GM12878 (cell line): ENCODE measurements around the gene NOS2. TPM values are rescaled to one million over a fixed set of nuclear protein-coding genes. Genes with fewer than 3 reads are reported as not detected.
"Not testable (repeated sequence)": the region's sequence is repeated elsewhere in the genome, so short reads cannot be mapped to it uniquely, and the experiment has no call there.

ENCODE experiments used
- ATAC-seq: fragments of 200-7000 bp; cut with Tn5 transposase; 3 replicates; pipeline ENCODE4 v1.9.1; 2020; ENCODE audit warnings: mild to moderate bottlenecking, moderate library complexity
- BruUV-seq: library from RNA; stranded (reverse); fragments of 400-500 nt; replicated peaks from 2 replicates; lab custom pipeline; 2021; lab: Mats Ljungman, UMichigan
- CTCF ChIA-PET: fragments of 300-600 bp; sonication (Branson Sonifier 250); formaldehyde crosslinking; extraction: SDS; loops from one replicate; lab custom pipeline; 2021; ENCODE audit warnings: inconsistent platforms; lab: Yijun Ruan, JAX
- POLR2A ChIA-PET: fragments of 350-600 bp; formaldehyde crosslinking; extraction: SDS; loops from one replicate; lab custom pipeline; 2021; ENCODE audit warnings: inconsistent platforms; lab: Charles Lee
- RAD21 ChIA-PET: fragments of 300-600 bp; sonication (Branson Sonifier 250); formaldehyde crosslinking; loops from one replicate; lab custom pipeline; 2023; ENCODE audit warnings: antibody characterized with exemption; ENCODE audit not compliant: unreplicated experiment; lab: Charles Lee
- SMC1A ChIA-PET: fragments of 300-600 bp; sonication (Branson Sonifier 250); formaldehyde crosslinking; loops from one replicate; lab custom pipeline; 2023; ENCODE audit not compliant: unreplicated experiment, uncharacterized antibody; lab: Charles Lee
- DNase-seq: peaks from one replicate; pipeline ENCODE4 v3.0.0-alpha.2; 2011; ENCODE audit warnings: low read depth, low spot score
- FAIRE-seq: peaks from 3 replicates; lab custom pipeline; 2011; peaks lifted over from hg19 to GRCh38; lab: Jason Lieb, UNC
- H2AFZ ChIP-seq: 2 replicates; pipeline ENCODE4 v1.6.0; 2011; ENCODE audit warnings: low read depth, low read length, control low read depth; ENCODE audit not compliant: control insufficient read depth
- H3K27ac ChIP-seq: 2 replicates; pipeline ENCODE4 v1.5.1; 2011; ENCODE audit warnings: control low read depth; ENCODE audit not compliant: control insufficient read depth, insufficient read depth
- H3K27me3 ChIP-seq, 2 experiments: replicated peaks in 1 of 2; 2 replicates each; pipeline versions ENCODE4 v1.6.0 to v1.6.1; 2011; ENCODE audit warnings: low read length in 1 of 2; ENCODE audit not compliant: control insufficient read depth in 2 of 2, insufficient read depth in 2 of 2
- H3K36me3 ChIP-seq, 2 experiments: 2 replicates each; pipeline ENCODE4 v1.5.1; 2011; ENCODE audit warnings: low read length in 1 of 2; ENCODE audit not compliant: control insufficient read depth in 2 of 2, insufficient read depth in 2 of 2
- H3K4me1 ChIP-seq: 2 replicates; pipeline ENCODE4 v1.6.1; 2011; ENCODE audit warnings: mild to moderate bottlenecking, low read length, moderate library complexity, mixed read lengths; ENCODE audit not compliant: control insufficient read depth, insufficient read depth
- H3K4me2 ChIP-seq: 2 replicates; pipeline ENCODE4 v1.6.0; 2011; ENCODE audit warnings: control low read depth; ENCODE audit not compliant: control insufficient read depth, insufficient read depth
- H3K4me3 ChIP-seq: fragments of 200-600 bp; sonication (generic); 2 replicates; pipeline ENCODE4 v1.5.1; 2016
- H3K79me2 ChIP-seq: 2 replicates; pipeline ENCODE4 v1.6.0; 2011; ENCODE audit warnings: low read length; ENCODE audit not compliant: control insufficient read depth, insufficient read depth
- H3K9ac ChIP-seq: 2 replicates; pipeline ENCODE4 v1.8.0; 2011; ENCODE audit warnings: low read length, control low read depth, mixed read lengths; ENCODE audit not compliant: control insufficient read depth, insufficient read depth
- H3K9me3 ChIP-seq: replicated peaks from 3 replicates; pipeline ENCODE4 v1.5.1; 2011; ENCODE audit warnings: mild to moderate bottlenecking, low read length; ENCODE audit not compliant: control insufficient read depth, insufficient read depth
- H4K20me1 ChIP-seq: 2 replicates; pipeline ENCODE4 v1.6.0; 2011; ENCODE audit not compliant: control insufficient read depth, insufficient read depth
- CBX5 ChIP-seq: sonication (generic); IDR thresholded peaks from 2 replicates; pipeline ENCODE4 v1.6.1; 2016; ENCODE audit warnings: low read depth, moderate library complexity, mild to moderate bottlenecking, inconsistent platforms
- FOXM1 ChIP-seq: IDR thresholded peaks from 2 replicates; pipeline ENCODE4 v1.6.1; 2012; ENCODE audit warnings: low read depth, mild to moderate bottlenecking, inconsistent platforms, low read length, moderate library complexity
- IKZF2 ChIP-seq, 2 experiments: fragments of 450-650 bp; IDR thresholded peaks; 2 replicates each; pipeline ENCODE4 v1.6.1; 2017; ENCODE audit warnings: mild to moderate bottlenecking in 2 of 2, moderate library complexity in 2 of 2
- KLF5 ChIP-seq: fragments of 450-650 bp; IDR thresholded peaks from 2 replicates; pipeline ENCODE4 v1.6.1; 2014; ENCODE audit warnings: mild to moderate bottlenecking; ENCODE audit not compliant: partially characterized antibody
- MEF2A ChIP-seq: IDR thresholded peaks from 2 replicates; pipeline ENCODE4 v1.6.1; 2011; ENCODE audit warnings: low read depth, mild to moderate bottlenecking, low read length, moderate library complexity; ENCODE audit not compliant: insufficient read depth
- NFYB ChIP-seq: IDR thresholded peaks from 2 replicates; pipeline ENCODE4 v1.6.1; 2011; ENCODE audit warnings: low read depth, mild to moderate bottlenecking, low read length, improper control_type of control experiment, moderate library complexity; ENCODE audit not compliant: insufficient read depth
- NR2F1 ChIP-seq: fragments of 450-650 bp; conservative IDR thresholded peaks from 2 replicates; pipeline ENCODE4 v1.6.1; 2017; ENCODE audit warnings: mild to moderate bottlenecking
- POLR2A ChIP-seq: IDR thresholded peaks from 2 replicates; pipeline ENCODE4 v1.6.1; 2011; ENCODE audit warnings: low read depth, mild to moderate bottlenecking, low read length
- RELB ChIP-seq: fragments of 450-650 bp; IDR thresholded peaks from 2 replicates; pipeline ENCODE4 v1.6.1; 2017; ENCODE audit warnings: low read depth, mild to moderate bottlenecking, moderate library complexity
- SIN3A ChIP-seq: IDR thresholded peaks from 2 replicates; pipeline ENCODE4 v1.6.1; 2012; ENCODE audit warnings: low read depth, low read length, improper control_type of control experiment
- ZNF592 ChIP-seq: fragments of 450-650 bp; IDR thresholded peaks from 2 replicates; pipeline ENCODE4 v1.6.1; 2017; ENCODE audit warnings: mild to moderate bottlenecking, moderate library complexity
- WGBS: methylation state at CpG from one replicate; pipeline ENCODE4 v1.1.6; 2016; ENCODE audit warnings: low lambda C conversion rate; ENCODE audit not compliant: insufficient replicate concordance, insufficient coverage; ENCODE audit errors: missing lambda C conversion rate; 5-methylcytosine and 5-hydroxymethylcytosine counted together
- in situ Hi-C: fragments of 300-500 bp; cut with MboI; formaldehyde crosslinking; loops from 9 replicates; pipeline ENCODE4 v1.14.3; 2018; ENCODE audit warnings: mixed read lengths
- intact Hi-C: fragments of 100-400 bp; cut with micrococcal nuclease; formaldehyde crosslinking; loops from one replicate; pipeline ENCODE4 v1.14.2; 2022; ENCODE audit not compliant: unreplicated experiment
- polyA plus RNA-seq, 11 experiments: library from polyadenylated mRNA; depleted of rRNA in 4 of 11; unstranded in 6 of 11; stranded (reverse) in 5 of 11; fragments of >200 nt; fragmentation: Nextera tagmentation in 4 of 11; fragmentation: Illumina TruSeq in 1 of 11; extraction: Ambion mirVana in 4 of 11; extraction: Trizol in 1 of 11; gene quantifications; 1 replicate in 1 of 11; 2 replicates in 10 of 11; pipeline versions ENCODE4 v1.2.1 to v1.2.3, GENCODE V29; 2011 to 2016; ENCODE audit warnings: inconsistent platforms in 2 of 11, missing spikeins in 2 of 11, low read depth in 1 of 11
- total RNA-seq, 4 experiments: library from RNA; depleted of rRNA in 3 of 4; stranded (reverse); fragments of >200 nt in 3 of 4; fragmentation: Illumina TruSeq in 1 of 4; extraction: Trizol in 1 of 4; gene quantifications; 2 replicates each; pipeline versions ENCODE4 v1.2.1 to v1.2.3, GENCODE V29; 2013 to 2021

The NOS2 gene
- total and polyA plus RNA-seq, 10 of the 15 experiments (the other 5 are each of a cell fraction or from before 2014, with no cell fraction given) = 0.01 to 0.05 (median 0.01) TPM; not detected in 7

DNA sequence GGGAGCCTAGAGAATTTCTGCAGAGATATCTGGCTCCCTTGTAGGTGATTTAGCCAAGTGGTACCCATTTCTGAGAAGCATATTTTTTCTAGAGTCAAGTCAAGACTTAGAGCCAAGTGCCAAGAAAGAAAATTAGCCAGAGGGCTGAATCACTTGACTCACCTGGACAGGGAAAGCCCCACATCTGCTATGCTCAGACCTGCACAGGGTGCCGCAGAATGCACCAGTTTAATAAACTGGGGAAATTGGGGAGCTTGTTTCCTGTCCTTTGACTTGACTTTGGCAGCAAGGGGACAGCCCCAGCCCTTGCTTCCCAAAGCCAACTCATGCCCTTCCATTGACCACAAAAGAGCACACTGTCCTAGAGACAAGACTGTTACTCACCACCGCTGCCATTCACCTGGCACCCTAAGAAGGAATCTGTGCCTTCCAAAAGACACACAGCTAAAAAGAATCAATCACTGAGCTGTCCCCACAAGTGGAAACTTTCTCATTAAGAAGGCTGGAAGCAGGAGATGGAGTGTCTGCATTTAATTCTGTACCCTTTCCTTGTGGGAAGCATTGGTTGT lies 28.9 kb upstream of the NOS2 start:
- H3K36me3 ChIP-seq = not testable (repeated sequence)

DNA sequence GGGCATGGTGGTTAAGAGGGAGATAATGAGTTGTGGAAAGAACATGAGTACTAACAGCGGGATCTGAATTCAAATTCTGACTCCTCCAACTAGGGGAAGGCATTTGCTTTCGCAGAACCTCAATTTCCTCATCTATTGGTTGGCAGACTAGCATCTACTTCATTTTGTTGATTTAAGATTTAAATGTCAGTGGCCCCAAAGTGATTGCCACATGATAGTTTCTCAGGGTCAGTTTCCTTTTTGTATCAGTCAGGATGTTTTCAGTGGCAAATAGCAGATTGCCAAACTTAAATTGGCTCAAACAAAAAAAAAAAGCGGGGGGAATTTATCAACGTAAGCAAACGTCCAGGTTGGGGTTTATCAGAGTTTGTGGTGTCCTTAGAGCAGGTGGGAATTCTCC lies 25.1 kb upstream of the NOS2 start:
- TF ChIP-seq CBX5 (no peak), NR2F1 (no peak), IKZF2 (IDR thresholded peaks at IDR 0.05) (no peak), ZNF592 (no peak), NFYB (no peak), KLF5 (no peak), FOXM1 (no peak), MEF2A (no peak), POLR2A (no peak), SIN3A (no peak), RELB (no peak)
- TF ChIP-seq, all 136 proteins: peak for 0
- Histone ChIP-seq H3K27ac (no peak overlapping the region), H3K79me2 (no peaks in the 10 kb centered on the region), H2AFZ (no peak overlapping the region), H3K9me3 (no peaks in the 10 kb centered on the region; the same call in 2 of the 3 replicates), H3K4me2 (no peak overlapping the region), H3K9ac (no peak overlapping the region), H3K36me3 (no peaks in the 10 kb centered on the region), H3K4me1 (no peaks in the 10 kb centered on the region), H4K20me1 (no peaks in the 10 kb centered on the region), H3K4me3 (no peak overlapping the region), H3K27me3 (no peaks in the 10 kb centered on the region)
- 71% methylated on average over 5 of the region's 5 CpGs for WGBS
- BruUV-seq = no TSS peak
- ATAC-seq (no peak), FAIRE-seq (no peak), DNase-seq (no peak)
- in situ Hi-C loops = no loop called here
- SMC1A ChIA-PET = no interaction called here
- intact Hi-C loops = no loop called here
- RAD21 ChIA-PET = interaction anchor here (2.0 kb wide), 1 partner anchor 17 kb away, joined by 5 read pairs; no protein-coding TSS in a partner anchor
- POLR2A ChIA-PET = no interaction called here
- CTCF ChIA-PET = no interaction called here

More for the DNA sequence above, 28.9 kb upstream of the NOS2 start:
- H3K27ac ChIP-seq, H3K9ac ChIP-seq, H3K27me3 ChIP-seq, H3K79me2 ChIP-seq, H3K4me3 ChIP-seq, BruUV-seq, ATAC-seq, H3K4me1 ChIP-seq, POLR2A ChIA-PET, H4K20me1 ChIP-seq, H3K4me2 ChIP-seq, H3K9me3 ChIP-seq, H2AFZ ChIP-seq, in situ Hi-C loops, DNase-seq, intact Hi-C loops: not testable (repeated sequence)
- SMC1A ChIA-PET = interaction anchor here (1.1 to 1.4 kb wide), 2 partner anchors 12 to 29 kb away, joined by 3 read pairs; no protein-coding TSS in a partner anchor
- RAD21 ChIA-PET = interaction anchor here (1.5 kb wide), 1 partner anchor 24 kb away, joined by 7 read pairs; no protein-coding TSS in a partner anchor
- FAIRE-seq = peak; percentile 77
- CTCF ChIA-PET = interaction anchor here (1.8 kb wide), 1 partner anchor 24 kb away, joined by 7 read pairs; no protein-coding TSS in a partner anchor
- no CpG with 5 or more reads among the region's 2 CpGs for WGBS
